Choroid plexus epithelial cell (primary cell): ENCODE measurements around the gene ZIC1.

ENCODE experiments used
- DNase-seq: peaks from one replicate; pipeline ENCODE4 v3.0.0-alpha.2; 2010; ENCODE audit warnings: low read depth
- H3K4me3 ChIP-seq: 2 replicates; pipeline ENCODE4 v1.5.1; 2011; ENCODE audit warnings: low read depth, mild to moderate bottlenecking, control low read depth, low read length, moderate library complexity
- TF ChIP-seq, protein P1 (sequence below): conservative IDR thresholded peaks from 2 replicates; pipeline ENCODE4 v1.5.1; 2011; ENCODE audit warnings: low read depth, mild to moderate bottlenecking, control low read depth, inconsistent platforms, low read length, moderate library complexity

Gene ZIC1

DNA sequence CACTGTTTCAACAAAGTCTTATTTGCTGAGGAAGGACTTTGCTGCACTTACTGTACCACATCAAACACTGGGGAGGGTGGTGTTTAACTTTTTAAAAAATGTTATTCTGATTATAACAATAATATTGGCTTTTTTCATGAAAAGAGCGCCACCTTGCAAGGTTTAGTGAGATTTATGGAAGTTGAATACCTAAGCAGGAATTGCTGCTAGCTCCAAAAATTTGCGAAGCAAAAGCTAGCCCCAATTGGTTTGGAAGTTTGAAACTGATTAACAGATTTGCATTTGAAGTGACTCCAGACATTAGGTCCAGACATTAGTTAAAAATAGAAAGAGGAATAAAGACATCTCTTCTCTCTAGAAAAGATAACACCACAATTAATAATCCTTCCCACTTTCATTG lies 6.7 kb downstream of the ZIC1 start:
- H3K4me3 ChIP-seq: no peak overlapping the region

DNA sequence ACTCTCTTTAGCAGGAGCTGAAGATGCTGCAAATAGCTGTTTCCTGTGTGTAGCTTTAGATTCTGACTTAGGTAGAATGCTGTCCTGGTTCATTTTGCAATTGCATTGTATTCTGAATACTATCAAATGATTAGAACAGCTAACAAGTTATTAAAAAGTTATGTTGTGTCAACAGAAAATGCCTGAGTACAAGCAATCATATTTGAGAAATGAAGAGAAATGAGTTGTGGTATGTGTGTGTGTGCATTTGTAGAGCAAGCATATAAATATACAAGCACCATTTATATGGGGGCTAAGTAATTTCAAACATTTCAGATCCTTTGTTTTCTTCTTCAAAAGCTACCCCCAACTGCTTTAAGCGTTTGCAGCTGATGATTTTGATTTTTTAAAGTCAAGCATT lies 7.8 kb downstream of the ZIC1 start:
- H3K4me3 ChIP-seq: no peak overlapping the region
- DNase-seq: no peak
- TF ChIP-seq, protein P1, sequence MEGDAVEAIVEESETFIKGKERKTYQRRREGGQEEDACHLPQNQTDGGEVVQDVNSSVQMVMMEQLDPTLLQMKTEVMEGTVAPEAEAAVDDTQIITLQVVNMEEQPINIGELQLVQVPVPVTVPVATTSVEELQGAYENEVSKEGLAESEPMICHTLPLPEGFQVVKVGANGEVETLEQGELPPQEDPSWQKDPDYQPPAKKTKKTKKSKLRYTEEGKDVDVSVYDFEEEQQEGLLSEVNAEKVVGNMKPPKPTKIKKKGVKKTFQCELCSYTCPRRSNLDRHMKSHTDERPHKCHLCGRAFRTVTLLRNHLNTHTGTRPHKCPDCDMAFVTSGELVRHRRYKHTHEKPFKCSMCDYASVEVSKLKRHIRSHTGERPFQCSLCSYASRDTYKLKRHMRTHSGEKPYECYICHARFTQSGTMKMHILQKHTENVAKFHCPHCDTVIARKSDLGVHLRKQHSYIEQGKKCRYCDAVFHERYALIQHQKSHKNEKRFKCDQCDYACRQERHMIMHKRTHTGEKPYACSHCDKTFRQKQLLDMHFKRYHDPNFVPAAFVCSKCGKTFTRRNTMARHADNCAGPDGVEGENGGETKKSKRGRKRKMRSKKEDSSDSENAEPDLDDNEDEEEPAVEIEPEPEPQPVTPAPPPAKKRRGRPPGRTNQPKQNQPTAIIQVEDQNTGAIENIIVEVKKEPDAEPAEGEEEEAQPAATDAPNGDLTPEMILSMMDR: no peak

More for the DNA sequence above, 6.7 kb downstream of the ZIC1 start:
- peak; percentile 67 for DNase-seq
- TF ChIP-seq, protein P1: peak; percentile 50

DNA sequence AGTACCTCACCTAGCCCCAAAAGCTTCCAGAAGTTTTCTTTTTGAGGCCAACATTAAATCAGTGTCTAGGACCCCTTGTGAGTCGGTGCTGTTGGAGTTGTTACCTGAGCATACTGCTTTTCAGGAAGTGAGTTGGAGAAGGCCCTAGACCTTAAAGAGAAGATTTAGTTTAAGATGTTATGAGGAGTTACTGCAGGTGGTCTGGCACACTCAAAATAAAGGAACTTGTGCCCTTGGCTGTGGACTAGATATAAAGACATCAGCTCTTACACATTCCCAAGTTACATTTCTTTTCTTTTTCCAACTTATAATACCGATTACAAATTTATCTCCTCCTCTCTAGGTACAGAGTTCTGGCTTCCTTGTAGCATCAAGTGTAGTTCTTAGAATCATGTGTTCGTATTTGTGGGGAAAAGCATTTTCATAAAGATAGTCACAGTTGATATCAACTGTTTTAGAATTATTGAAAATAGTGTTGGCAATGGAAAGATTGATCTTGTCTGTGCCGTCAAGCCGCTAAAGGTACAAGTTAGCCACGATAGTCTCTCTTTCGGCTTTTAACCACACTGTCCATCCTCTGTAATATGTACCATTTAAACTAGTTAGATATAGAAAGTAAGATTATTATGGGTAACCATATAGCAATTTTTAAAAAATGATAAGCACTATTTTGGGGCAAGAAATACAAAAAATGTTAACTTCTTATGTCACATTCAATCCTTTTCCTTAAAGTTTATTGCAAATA lies 8.6 kb downstream of the ZIC1 start:
- TF ChIP-seq, protein P1: no peak
- no peak for DNase-seq
- no peak overlapping the region for H3K4me3 ChIP-seq

DNA sequence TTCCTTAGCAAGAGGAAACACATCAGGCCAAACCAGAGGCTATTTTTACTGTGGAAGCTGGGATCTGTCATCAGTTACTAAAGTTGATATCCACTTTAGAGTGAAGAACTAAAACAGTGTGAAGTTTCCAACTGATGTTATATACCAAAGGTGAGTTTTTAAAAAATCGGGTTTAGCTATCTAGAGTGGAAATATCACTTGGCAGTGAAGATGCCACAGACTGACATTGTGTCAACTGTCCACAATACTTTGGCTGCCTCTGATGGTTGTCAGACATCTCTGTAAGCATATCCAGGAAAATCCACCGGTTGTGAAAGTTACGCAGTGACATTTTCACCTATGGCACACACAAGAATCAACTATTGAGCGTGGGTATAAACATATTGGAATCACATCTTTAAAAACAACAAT lies 9.2 kb downstream of the ZIC1 start:
- TF ChIP-seq, protein P1: no peak
- DNase-seq: peak; percentile 55
- peak overlapping the region; percentile 73 for H3K4me3 ChIP-seq

DNA sequence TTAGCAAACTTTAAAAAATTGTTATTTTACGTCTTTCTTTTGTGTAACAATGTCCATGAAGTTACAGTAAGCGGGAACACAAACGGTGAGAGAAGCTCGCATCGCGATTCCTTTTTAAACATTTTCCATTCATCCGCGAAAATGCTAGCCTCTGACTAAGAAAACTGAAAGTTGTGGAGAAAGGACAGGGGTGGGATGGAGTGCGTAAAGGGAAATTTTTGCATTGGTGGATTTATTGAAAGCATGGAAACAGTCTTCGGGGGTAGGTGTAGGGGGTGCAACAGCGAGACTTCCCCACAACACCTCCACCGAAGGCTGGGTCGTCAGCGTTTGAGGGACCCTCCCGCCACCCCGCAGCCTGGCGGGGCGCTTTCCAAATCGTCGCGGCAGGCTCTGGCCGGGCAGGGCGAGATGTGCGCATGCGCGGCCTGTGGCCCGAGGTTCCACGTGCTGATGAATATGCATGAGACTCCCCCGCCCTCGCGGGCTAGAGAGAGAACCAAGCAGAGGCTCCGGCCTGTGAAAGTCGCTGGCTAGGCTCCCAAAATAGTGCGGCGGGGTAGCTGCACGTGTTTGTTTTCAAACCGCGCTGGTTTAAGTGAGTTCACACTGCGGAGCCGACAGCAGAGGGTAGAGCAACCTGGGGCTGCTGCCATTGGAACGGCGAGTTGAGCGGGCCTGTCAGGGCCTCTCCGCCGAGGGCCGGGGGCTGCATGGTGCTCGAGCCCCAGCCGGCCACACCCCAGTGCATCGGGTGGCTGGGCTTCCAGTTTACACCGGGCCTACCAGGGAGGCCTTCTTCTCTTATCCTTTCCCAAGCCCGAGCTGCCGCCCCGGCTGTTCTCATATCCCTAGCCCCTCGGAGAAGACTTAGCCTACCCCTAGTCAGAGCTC lies 9.9 kb downstream of the ZIC1 start:
- TF ChIP-seq, protein P1: peak; percentile 16
- H3K4me3 ChIP-seq: peak overlapping the region; percentile 73
- peak; percentile 99 for DNase-seq

DNA sequence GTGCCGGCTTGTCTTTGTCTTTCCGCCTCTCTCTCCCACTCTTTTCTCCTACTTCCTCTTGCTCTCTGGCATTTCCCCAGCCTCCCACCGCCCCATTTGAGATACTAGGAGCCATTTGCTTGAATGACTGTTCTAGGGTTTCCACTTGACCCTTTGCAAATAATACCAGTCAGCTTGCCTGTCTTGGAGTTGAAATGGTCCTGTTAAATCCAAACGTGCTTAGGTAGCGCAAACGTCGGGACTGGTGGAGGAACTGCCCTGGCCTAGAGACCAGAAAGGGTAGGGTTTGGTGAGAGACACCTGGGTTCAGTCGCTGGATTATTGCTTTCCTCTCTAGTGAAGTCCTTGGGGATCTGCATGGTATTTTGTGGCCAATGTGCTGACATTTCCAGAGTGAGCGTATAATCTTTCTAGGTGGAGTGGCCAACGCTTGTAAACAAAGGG lies 10.6 kb downstream of the ZIC1 start:
- TF ChIP-seq, protein P1: no peak
- H3K4me3 ChIP-seq: no peak overlapping the region
- peak; percentile 39 for DNase-seq
